Measurements from ENCODE around the gene B4GALT2. TPM values are rescaled to one million over a fixed set of nuclear protein-coding genes. Genes with fewer than 3 reads are reported as not detected.

Gene B4GALT2
- total and polyA plus RNA-seq, 9 of the 15 experiments (the other 6 are each of a cell fraction or from before 2014, with no cell fraction given) = 1.3 to 86.8 (median 43.8) TPM

DNA sequence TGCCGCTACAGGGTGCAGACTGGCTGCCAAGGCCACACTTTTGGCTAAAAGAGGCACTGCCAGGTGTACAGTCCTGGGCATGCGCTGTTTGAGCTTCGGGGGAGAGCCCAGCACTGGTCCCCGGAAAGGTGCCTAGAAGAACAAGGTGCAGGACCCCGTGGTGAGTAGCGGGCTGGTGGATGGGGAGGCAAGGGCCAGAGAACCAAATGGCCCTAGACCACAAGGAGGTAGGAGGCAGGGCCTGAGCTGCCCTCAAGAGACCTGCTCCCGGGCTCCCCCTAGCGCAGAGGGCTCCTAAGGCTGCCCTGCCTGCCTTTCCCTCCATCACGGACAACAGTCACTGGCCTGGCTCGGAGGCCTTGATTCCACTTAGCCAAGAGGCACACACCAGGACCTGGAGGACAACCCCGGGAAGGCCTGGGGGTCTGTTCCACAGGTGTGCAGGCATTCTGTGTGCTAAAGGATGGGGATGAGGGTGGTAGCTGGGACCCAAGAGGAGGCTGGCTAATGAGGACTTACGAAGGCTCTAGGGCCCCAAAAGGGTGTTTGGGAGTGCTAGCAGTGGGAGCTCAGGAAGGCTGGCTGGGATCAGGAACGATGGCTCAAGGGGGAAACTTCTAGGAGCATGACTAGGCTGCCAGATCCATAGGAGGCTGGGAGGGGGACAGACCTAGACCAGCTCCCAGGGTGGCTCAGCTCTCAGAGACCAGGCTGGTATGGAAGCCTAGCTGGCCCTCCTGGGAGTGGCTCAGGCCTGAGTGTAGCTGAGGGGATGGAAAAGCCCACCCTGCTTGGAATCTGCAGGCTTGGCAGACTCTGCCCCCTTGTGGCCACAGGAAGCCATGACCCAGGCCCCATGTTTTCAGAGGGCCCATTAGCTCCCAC, 44.7 kb upstream of the B4GALT2 start (continued):
- no peak for TF ChIP-seq SMAD3 (CRISPR knock-in tag; conservative IDR thresholded peaks at IDR 0.05)
- TF ChIP-seq, protein P1, sequence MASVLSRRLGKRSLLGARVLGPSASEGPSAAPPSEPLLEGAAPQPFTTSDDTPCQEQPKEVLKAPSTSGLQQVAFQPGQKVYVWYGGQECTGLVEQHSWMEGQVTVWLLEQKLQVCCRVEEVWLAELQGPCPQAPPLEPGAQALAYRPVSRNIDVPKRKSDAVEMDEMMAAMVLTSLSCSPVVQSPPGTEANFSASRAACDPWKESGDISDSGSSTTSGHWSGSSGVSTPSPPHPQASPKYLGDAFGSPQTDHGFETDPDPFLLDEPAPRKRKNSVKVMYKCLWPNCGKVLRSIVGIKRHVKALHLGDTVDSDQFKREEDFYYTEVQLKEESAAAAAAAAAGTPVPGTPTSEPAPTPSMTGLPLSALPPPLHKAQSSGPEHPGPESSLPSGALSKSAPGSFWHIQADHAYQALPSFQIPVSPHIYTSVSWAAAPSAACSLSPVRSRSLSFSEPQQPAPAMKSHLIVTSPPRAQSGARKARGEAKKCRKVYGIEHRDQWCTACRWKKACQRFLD (CRISPR knock-in tag; IDR thresholded peaks at IDR 0.05) = no peak
- no peak for TF ChIP-seq SRSF7 (optimal IDR thresholded peaks at IDR 0.05; ENCODE audit: low read depth, low read length)
- TF ChIP-seq JUND (IDR thresholded peaks at IDR 0.05; ENCODE audit: borderline replicate concordance, low read depth, low read length) = peak; percentile 41; the same call in 1 of the 2 replicates
- TF ChIP-seq JUND (tag; IDR thresholded peaks at IDR 0.05; ENCODE audit: borderline replicate concordance, low read depth, low read length) = 0 out of 3 replicates have a peak, but pooled peaks have one; percentile 10
- TF ChIP-seq, protein P2, sequence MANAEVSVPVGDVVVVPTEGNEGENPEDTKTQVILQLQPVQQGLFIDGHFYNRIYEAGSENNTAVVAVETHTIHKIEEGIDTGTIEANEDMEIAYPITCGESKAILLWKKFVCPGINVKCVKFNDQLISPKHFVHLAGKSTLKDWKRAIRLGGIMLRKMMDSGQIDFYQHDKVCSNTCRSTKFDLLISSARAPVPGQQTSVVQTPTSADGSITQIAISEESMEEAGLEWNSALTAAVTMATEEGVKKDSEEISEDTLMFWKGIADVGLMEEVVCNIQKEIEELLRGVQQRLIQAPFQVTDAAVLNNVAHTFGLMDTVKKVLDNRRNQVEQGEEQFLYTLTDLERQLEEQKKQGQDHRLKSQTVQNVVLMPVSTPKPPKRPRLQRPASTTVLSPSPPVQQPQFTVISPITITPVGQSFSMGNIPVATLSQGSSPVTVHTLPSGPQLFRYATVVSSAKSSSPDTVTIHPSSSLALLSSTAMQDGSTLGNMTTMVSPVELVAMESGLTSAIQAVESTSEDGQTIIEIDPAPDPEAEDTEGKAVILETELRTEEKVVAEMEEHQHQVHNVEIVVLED (CRISPR knock-in tag; IDR thresholded peaks at IDR 0.05) = no peak
- TF ChIP-seq SUPT5H (IDR thresholded peaks at IDR 0.05) = no peak
- TF ChIP-seq TEAD4 (IDR thresholded peaks at IDR 0.05; ENCODE audit: low read length) = no peak
- TF ChIP-seq TEAD4 (CRISPR knock-in tag; IDR thresholded peaks at IDR 0.05; ENCODE audit: borderline replicate concordance) = 0 out of 2 replicates have a peak, but pooled peaks have one; percentile 43
- no peak for TF ChIP-seq HIVEP1 (CRISPR knock-in tag; IDR thresholded peaks at IDR 0.05)
- no peak for TF ChIP-seq CAMTA2 (CRISPR knock-in tag; conservative IDR thresholded peaks at IDR 0.05)
- TF ChIP-seq ZNF175 (CRISPR knock-in tag; IDR thresholded peaks at IDR 0.05; ENCODE audit: low read depth) = no peak
- TF ChIP-seq MBD2 (IDR thresholded peaks at IDR 0.05; ENCODE audit: borderline replicate concordance, low read depth) = no peak
- TF ChIP-seq LARP7 (IDR thresholded peaks at IDR 0.05) = no peak
- no peak for TF ChIP-seq MECOM (CRISPR knock-in tag; IDR thresholded peaks at IDR 0.05)
- TF ChIP-seq GABPB1 (CRISPR knock-in tag; IDR thresholded peaks at IDR 0.05) = peak; percentile 84
- peak; percentile 51; the same call in 1 of the 2 replicates for TF ChIP-seq EHMT2 (IDR thresholded peaks at IDR 0.05)
- TF ChIP-seq ELF4 (CRISPR knock-in tag; IDR thresholded peaks at IDR 0.05) = no peak
- TF ChIP-seq, protein P3, sequence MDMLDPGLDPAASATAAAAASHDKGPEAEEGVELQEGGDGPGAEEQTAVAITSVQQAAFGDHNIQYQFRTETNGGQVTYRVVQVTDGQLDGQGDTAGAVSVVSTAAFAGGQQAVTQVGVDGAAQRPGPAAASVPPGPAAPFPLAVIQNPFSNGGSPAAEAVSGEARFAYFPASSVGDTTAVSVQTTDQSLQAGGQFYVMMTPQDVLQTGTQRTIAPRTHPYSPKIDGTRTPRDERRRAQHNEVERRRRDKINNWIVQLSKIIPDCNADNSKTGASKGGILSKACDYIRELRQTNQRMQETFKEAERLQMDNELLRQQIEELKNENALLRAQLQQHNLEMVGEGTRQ (CRISPR knock-in tag; IDR thresholded peaks at IDR 0.05) = no peak
- TF ChIP-seq GABPA (tag; conservative IDR thresholded peaks at IDR 0.05; ENCODE audit: low read depth) = peak; percentile 44; the same call in 1 of the 2 replicates
- TF ChIP-seq, protein P4, sequence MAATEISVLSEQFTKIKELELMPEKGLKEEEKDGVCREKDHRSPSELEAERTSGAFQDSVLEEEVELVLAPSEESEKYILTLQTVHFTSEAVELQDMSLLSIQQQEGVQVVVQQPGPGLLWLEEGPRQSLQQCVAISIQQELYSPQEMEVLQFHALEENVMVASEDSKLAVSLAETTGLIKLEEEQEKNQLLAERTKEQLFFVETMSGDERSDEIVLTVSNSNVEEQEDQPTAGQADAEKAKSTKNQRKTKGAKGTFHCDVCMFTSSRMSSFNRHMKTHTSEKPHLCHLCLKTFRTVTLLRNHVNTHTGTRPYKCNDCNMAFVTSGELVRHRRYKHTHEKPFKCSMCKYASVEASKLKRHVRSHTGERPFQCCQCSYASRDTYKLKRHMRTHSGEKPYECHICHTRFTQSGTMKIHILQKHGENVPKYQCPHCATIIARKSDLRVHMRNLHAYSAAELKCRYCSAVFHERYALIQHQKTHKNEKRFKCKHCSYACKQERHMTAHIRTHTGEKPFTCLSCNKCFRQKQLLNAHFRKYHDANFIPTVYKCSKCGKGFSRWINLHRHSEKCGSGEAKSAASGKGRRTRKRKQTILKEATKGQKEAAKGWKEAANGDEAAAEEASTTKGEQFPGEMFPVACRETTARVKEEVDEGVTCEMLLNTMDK (IDR thresholded peaks at IDR 0.05; ENCODE audit: borderline replicate concordance, insufficient read depth, low read depth, low read length, poor library complexity, severe bottlenecking) = peak; percentile 73
- TF ChIP-seq, protein P5, sequence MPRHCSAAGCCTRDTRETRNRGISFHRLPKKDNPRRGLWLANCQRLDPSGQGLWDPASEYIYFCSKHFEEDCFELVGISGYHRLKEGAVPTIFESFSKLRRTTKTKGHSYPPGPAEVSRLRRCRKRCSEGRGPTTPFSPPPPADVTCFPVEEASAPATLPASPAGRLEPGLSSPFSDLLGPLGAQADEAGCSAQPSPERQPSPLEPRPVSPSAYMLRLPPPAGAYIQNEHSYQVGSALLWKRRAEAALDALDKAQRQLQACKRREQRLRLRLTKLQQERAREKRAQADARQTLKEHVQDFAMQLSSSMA (CRISPR knock-in tag; IDR thresholded peaks at IDR 0.05) = no peak

All from K562 (cell line).